GM12878 (cell line): Measurements from ENCODE around the gene DPY19L2. TPM values are rescaled to one million over a fixed set of nuclear protein-coding genes. Genes with fewer than 3 reads are reported as not detected.
A peak's percentile ranks its signal among the peaks of the same experiment; 100 is the strongest.
"Not testable (repeated sequence)": the region's sequence is repeated elsewhere in the genome, so short reads cannot be mapped to it uniquely, and the experiment has no call there.

ENCODE experiments used
- ATAC-seq: fragments of 200-7000 bp; cut with Tn5 transposase; 3 replicates; pipeline ENCODE4 v1.9.1; 2020; ENCODE audit warnings: mild to moderate bottlenecking, moderate library complexity
- BruUV-seq: library from RNA; stranded (reverse); fragments of 400-500 nt; replicated peaks from 2 replicates; lab custom pipeline; 2021; lab: Mats Ljungman, UMichigan
- CTCF ChIA-PET: fragments of 300-600 bp; sonication (Branson Sonifier 250); formaldehyde crosslinking; extraction: SDS; loops from one replicate; lab custom pipeline; 2021; ENCODE audit warnings: inconsistent platforms; lab: Yijun Ruan, JAX
- POLR2A ChIA-PET: fragments of 350-600 bp; formaldehyde crosslinking; extraction: SDS; loops from one replicate; lab custom pipeline; 2021; ENCODE audit warnings: inconsistent platforms; lab: Charles Lee
- RAD21 ChIA-PET: fragments of 300-600 bp; sonication (Branson Sonifier 250); formaldehyde crosslinking; loops from one replicate; lab custom pipeline; 2023; ENCODE audit warnings: antibody characterized with exemption; ENCODE audit not compliant: unreplicated experiment; lab: Charles Lee
- SMC1A ChIA-PET: fragments of 300-600 bp; sonication (Branson Sonifier 250); formaldehyde crosslinking; loops from one replicate; lab custom pipeline; 2023; ENCODE audit not compliant: unreplicated experiment, uncharacterized antibody; lab: Charles Lee
- DNase-seq: peaks from one replicate; pipeline ENCODE4 v3.0.0-alpha.2; 2011; ENCODE audit warnings: low read depth, low spot score
- FAIRE-seq: peaks from 3 replicates; lab custom pipeline; 2011; peaks lifted over from hg19 to GRCh38; lab: Jason Lieb, UNC
- H2AFZ ChIP-seq: 2 replicates; pipeline ENCODE4 v1.6.0; 2011; ENCODE audit warnings: low read depth, low read length, control low read depth; ENCODE audit not compliant: control insufficient read depth
- H3K27ac ChIP-seq: 2 replicates; pipeline ENCODE4 v1.5.1; 2011; ENCODE audit warnings: control low read depth; ENCODE audit not compliant: control insufficient read depth, insufficient read depth
- H3K27me3 ChIP-seq, 2 experiments: replicated peaks in 1 of 2; 2 replicates each; pipeline versions ENCODE4 v1.6.0 to v1.6.1; 2011; ENCODE audit warnings: low read length in 1 of 2; ENCODE audit not compliant: control insufficient read depth in 2 of 2, insufficient read depth in 2 of 2
- H3K36me3 ChIP-seq, 2 experiments: 2 replicates each; pipeline ENCODE4 v1.5.1; 2011; ENCODE audit warnings: low read length in 1 of 2; ENCODE audit not compliant: control insufficient read depth in 2 of 2, insufficient read depth in 2 of 2
- H3K4me1 ChIP-seq: 2 replicates; pipeline ENCODE4 v1.6.1; 2011; ENCODE audit warnings: mild to moderate bottlenecking, low read length, moderate library complexity, mixed read lengths; ENCODE audit not compliant: control insufficient read depth, insufficient read depth
- H3K4me2 ChIP-seq: 2 replicates; pipeline ENCODE4 v1.6.0; 2011; ENCODE audit warnings: control low read depth; ENCODE audit not compliant: control insufficient read depth, insufficient read depth
- H3K4me3 ChIP-seq: fragments of 200-600 bp; sonication (generic); 2 replicates; pipeline ENCODE4 v1.5.1; 2016
- H3K79me2 ChIP-seq: 2 replicates; pipeline ENCODE4 v1.6.0; 2011; ENCODE audit warnings: low read length; ENCODE audit not compliant: control insufficient read depth, insufficient read depth
- H3K9ac ChIP-seq: 2 replicates; pipeline ENCODE4 v1.8.0; 2011; ENCODE audit warnings: low read length, control low read depth, mixed read lengths; ENCODE audit not compliant: control insufficient read depth, insufficient read depth
- H3K9me3 ChIP-seq: replicated peaks from 3 replicates; pipeline ENCODE4 v1.5.1; 2011; ENCODE audit warnings: mild to moderate bottlenecking, low read length; ENCODE audit not compliant: control insufficient read depth, insufficient read depth
- H4K20me1 ChIP-seq: 2 replicates; pipeline ENCODE4 v1.6.0; 2011; ENCODE audit not compliant: control insufficient read depth, insufficient read depth
- WGBS: methylation state at CpG from one replicate; pipeline ENCODE4 v1.1.6; 2016; ENCODE audit warnings: low lambda C conversion rate; ENCODE audit not compliant: insufficient replicate concordance, insufficient coverage; ENCODE audit errors: missing lambda C conversion rate; 5-methylcytosine and 5-hydroxymethylcytosine counted together
- in situ Hi-C: fragments of 300-500 bp; cut with MboI; formaldehyde crosslinking; loops from 9 replicates; pipeline ENCODE4 v1.14.3; 2018; ENCODE audit warnings: mixed read lengths
- intact Hi-C: fragments of 100-400 bp; cut with micrococcal nuclease; formaldehyde crosslinking; loops from one replicate; pipeline ENCODE4 v1.14.2; 2022; ENCODE audit not compliant: unreplicated experiment
- polyA plus RNA-seq, 11 experiments: library from polyadenylated mRNA; depleted of rRNA in 4 of 11; unstranded in 6 of 11; stranded (reverse) in 5 of 11; fragments of >200 nt; fragmentation: Nextera tagmentation in 4 of 11; fragmentation: Illumina TruSeq in 1 of 11; extraction: Ambion mirVana in 4 of 11; extraction: Trizol in 1 of 11; gene quantifications; 1 replicate in 1 of 11; 2 replicates in 10 of 11; pipeline versions ENCODE4 v1.2.1 to v1.2.3, GENCODE V29; 2011 to 2016; ENCODE audit warnings: inconsistent platforms in 2 of 11, missing spikeins in 2 of 11, low read depth in 1 of 11
- total RNA-seq, 4 experiments: library from RNA; depleted of rRNA in 3 of 4; stranded (reverse); fragments of >200 nt in 3 of 4; fragmentation: Illumina TruSeq in 1 of 4; extraction: Trizol in 1 of 4; gene quantifications; 2 replicates each; pipeline versions ENCODE4 v1.2.1 to v1.2.3, GENCODE V29; 2013 to 2021

The DPY19L2 gene
- total and polyA plus RNA-seq, 10 of the 15 experiments (the other 5 are each of a cell fraction or from before 2014, with no cell fraction given): 0.04 to 1.0 (median 0.18) TPM; not detected in 4

GRCh38 chr12:63712376-63712974, 44.2 kb upstream of the DPY19L2 start:
- SMC1A ChIA-PET: not testable (repeated sequence)
- 0% methylated on average over 2 of the region's 2 CpGs for WGBS
- peak; percentile 63 for ATAC-seq

DNA sequence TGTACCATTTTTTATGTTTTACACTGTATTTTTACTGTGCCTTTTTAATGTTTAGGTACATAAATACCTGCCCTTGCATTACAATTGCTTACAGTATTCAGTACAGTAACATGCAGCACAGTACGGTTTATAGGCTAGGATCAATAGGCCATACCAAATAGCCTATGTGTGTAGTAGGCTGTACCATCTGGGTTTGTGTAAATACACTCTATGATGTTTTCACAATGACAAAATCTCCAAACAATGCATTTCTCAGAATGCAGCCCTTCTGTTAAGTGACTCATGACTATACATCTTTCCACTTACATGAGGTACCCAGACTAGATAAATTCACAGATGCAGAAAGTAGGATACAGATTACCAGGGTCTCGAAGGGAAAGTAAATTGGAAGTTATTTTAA, 43.0 kb upstream of the DPY19L2 start:
- ATAC-seq, CTCF ChIA-PET, H3K9me3 ChIP-seq, SMC1A ChIA-PET, H3K9ac ChIP-seq, H3K27me3 ChIP-seq, RAD21 ChIA-PET, H3K79me2 ChIP-seq, intact Hi-C loops, H3K4me1 ChIP-seq, H3K4me2 ChIP-seq, H3K4me3 ChIP-seq, H3K27ac ChIP-seq, POLR2A ChIA-PET, H3K36me3 ChIP-seq, H2AFZ ChIP-seq, in situ Hi-C loops, BruUV-seq, H4K20me1 ChIP-seq, FAIRE-seq, DNase-seq: not testable (repeated sequence)
- WGBS: 66% methylated on average over 2 of the region's 2 CpGs

More at GRCh38 chr12:63712376-63712974, 44.2 kb upstream of the DPY19L2 start:
- H3K4me3 ChIP-seq, CTCF ChIA-PET, DNase-seq, H3K27ac ChIP-seq, H3K9ac ChIP-seq, BruUV-seq, H2AFZ ChIP-seq, H3K4me2 ChIP-seq, H3K9me3 ChIP-seq, intact Hi-C loops, FAIRE-seq, H3K27me3 ChIP-seq, RAD21 ChIA-PET, in situ Hi-C loops, H3K36me3 ChIP-seq, H3K79me2 ChIP-seq, H3K4me1 ChIP-seq, H4K20me1 ChIP-seq: not testable (repeated sequence)
- POLR2A ChIA-PET: interaction anchor here (0.6 kb wide), 1 partner anchor 26 kb away, joined by 3 read pairs; no protein-coding TSS in a partner anchor
